GM12878 (cell line): ENCODE measurements around the gene ARMC9. TPM values are rescaled to one million over a fixed set of nuclear protein-coding genes. Genes with fewer than 3 reads are reported as not detected.
A peak's percentile ranks its signal among the peaks of the same experiment; 100 is the strongest.

Experiments used
- ATAC-seq: fragments of 200-7000 bp; cut with Tn5 transposase; 3 replicates; pipeline ENCODE4 v1.9.1; 2020; ENCODE audit warnings: mild to moderate bottlenecking, moderate library complexity
- BruUV-seq: library from RNA; stranded (reverse); fragments of 400-500 nt; replicated peaks from 2 replicates; lab custom pipeline; 2021; lab: Mats Ljungman, UMichigan
- CTCF ChIA-PET: fragments of 300-600 bp; sonication (Branson Sonifier 250); formaldehyde crosslinking; extraction: SDS; loops from one replicate; lab custom pipeline; 2021; ENCODE audit warnings: inconsistent platforms; lab: Yijun Ruan, JAX
- POLR2A ChIA-PET: fragments of 350-600 bp; formaldehyde crosslinking; extraction: SDS; loops from one replicate; lab custom pipeline; 2021; ENCODE audit warnings: inconsistent platforms; lab: Charles Lee
- RAD21 ChIA-PET: fragments of 300-600 bp; sonication (Branson Sonifier 250); formaldehyde crosslinking; loops from one replicate; lab custom pipeline; 2023; ENCODE audit warnings: antibody characterized with exemption; ENCODE audit not compliant: unreplicated experiment; lab: Charles Lee
- SMC1A ChIA-PET: fragments of 300-600 bp; sonication (Branson Sonifier 250); formaldehyde crosslinking; loops from one replicate; lab custom pipeline; 2023; ENCODE audit not compliant: unreplicated experiment, uncharacterized antibody; lab: Charles Lee
- DNase-seq: peaks from one replicate; pipeline ENCODE4 v3.0.0-alpha.2; 2011; ENCODE audit warnings: low read depth, low spot score
- FAIRE-seq: peaks from 3 replicates; lab custom pipeline; 2011; peaks lifted over from hg19 to GRCh38; lab: Jason Lieb, UNC
- H2AFZ ChIP-seq: 2 replicates; pipeline ENCODE4 v1.6.0; 2011; ENCODE audit warnings: low read depth, low read length, control low read depth; ENCODE audit not compliant: control insufficient read depth
- H3K27ac ChIP-seq: 2 replicates; pipeline ENCODE4 v1.5.1; 2011; ENCODE audit warnings: control low read depth; ENCODE audit not compliant: control insufficient read depth, insufficient read depth
- H3K27me3 ChIP-seq, 2 experiments: replicated peaks in 1 of 2; 2 replicates each; pipeline versions ENCODE4 v1.6.0 to v1.6.1; 2011; ENCODE audit warnings: low read length in 1 of 2; ENCODE audit not compliant: control insufficient read depth in 2 of 2, insufficient read depth in 2 of 2
- H3K36me3 ChIP-seq, 2 experiments: 2 replicates each; pipeline ENCODE4 v1.5.1; 2011; ENCODE audit warnings: low read length in 1 of 2; ENCODE audit not compliant: control insufficient read depth in 2 of 2, insufficient read depth in 2 of 2
- H3K4me1 ChIP-seq: 2 replicates; pipeline ENCODE4 v1.6.1; 2011; ENCODE audit warnings: mild to moderate bottlenecking, low read length, moderate library complexity, mixed read lengths; ENCODE audit not compliant: control insufficient read depth, insufficient read depth
- H3K4me2 ChIP-seq: 2 replicates; pipeline ENCODE4 v1.6.0; 2011; ENCODE audit warnings: control low read depth; ENCODE audit not compliant: control insufficient read depth, insufficient read depth
- H3K4me3 ChIP-seq: fragments of 200-600 bp; sonication (generic); 2 replicates; pipeline ENCODE4 v1.5.1; 2016
- H3K79me2 ChIP-seq: 2 replicates; pipeline ENCODE4 v1.6.0; 2011; ENCODE audit warnings: low read length; ENCODE audit not compliant: control insufficient read depth, insufficient read depth
- H3K9ac ChIP-seq: 2 replicates; pipeline ENCODE4 v1.8.0; 2011; ENCODE audit warnings: low read length, control low read depth, mixed read lengths; ENCODE audit not compliant: control insufficient read depth, insufficient read depth
- H3K9me3 ChIP-seq: replicated peaks from 3 replicates; pipeline ENCODE4 v1.5.1; 2011; ENCODE audit warnings: mild to moderate bottlenecking, low read length; ENCODE audit not compliant: control insufficient read depth, insufficient read depth
- H4K20me1 ChIP-seq: 2 replicates; pipeline ENCODE4 v1.6.0; 2011; ENCODE audit not compliant: control insufficient read depth, insufficient read depth
- CREM ChIP-seq: IDR thresholded peaks from 2 replicates; pipeline ENCODE4 v1.6.1; 2014; ENCODE audit warnings: antibody characterized with exemption, low read depth
- CTCF ChIP-seq, 3 experiments: IDR thresholded peaks in 2 of 3; conservative IDR thresholded peaks in 1 of 3; 2 replicates each; pipeline ENCODE4 v1.5.1; 2011; ENCODE audit warnings: low read depth in 3 of 3, low read length in 3 of 3, mild to moderate bottlenecking in 3 of 3, control low read depth in 2 of 3, moderate library complexity in 2 of 3, inconsistent platforms in 1 of 3, mixed read lengths in 1 of 3; ENCODE audit not compliant: control insufficient read depth in 2 of 3, insufficient read depth in 1 of 3; ENCODE audit errors: extremely low read depth in 1 of 3
- JUND ChIP-seq: IDR thresholded peaks from 2 replicates; pipeline ENCODE4 v1.6.1; 2012; ENCODE audit warnings: low read depth, mild to moderate bottlenecking, low read length, improper control_type of control experiment, moderate library complexity
- MYB ChIP-seq: fragments of 150-350 bp; IDR thresholded peaks from 2 replicates; pipeline ENCODE4 v1.6.1; 2014; ENCODE audit warnings: mild to moderate bottlenecking, low read depth, low read length, borderline replicate concordance
- NBN ChIP-seq: fragments of 450-650 bp; IDR thresholded peaks from 2 replicates; pipeline ENCODE4 v1.6.1; 2016
- NR2C1 ChIP-seq: fragments of 450-650 bp; IDR thresholded peaks from 2 replicates; pipeline ENCODE4 v1.6.1; 2017; ENCODE audit warnings: antibody characterized with exemption, mild to moderate bottlenecking, moderate library complexity
- PAX8 ChIP-seq: fragments of 450-650 bp; IDR thresholded peaks from 2 replicates; pipeline ENCODE4 v1.6.1; 2017; ENCODE audit warnings: mild to moderate bottlenecking, moderate library complexity
- SIX5 ChIP-seq: IDR thresholded peaks from 2 replicates; pipeline ENCODE4 v1.6.1; 2011; ENCODE audit warnings: mild to moderate bottlenecking, low read depth, low read length, moderate library complexity; ENCODE audit not compliant: severe bottlenecking
- SREBF1 ChIP-seq: IDR thresholded peaks from 2 replicates; pipeline ENCODE4 v1.6.1; 2012; ENCODE audit warnings: mild to moderate bottlenecking, low read length
- TAF1 ChIP-seq: IDR thresholded peaks from 2 replicates; pipeline ENCODE4 v1.6.1; 2011; ENCODE audit warnings: mild to moderate bottlenecking, low read depth, low read length, borderline replicate concordance
- WGBS: methylation state at CpG from one replicate; pipeline ENCODE4 v1.1.6; 2016; ENCODE audit warnings: low lambda C conversion rate; ENCODE audit not compliant: insufficient replicate concordance, insufficient coverage; ENCODE audit errors: missing lambda C conversion rate; 5-methylcytosine and 5-hydroxymethylcytosine counted together
- in situ Hi-C: fragments of 300-500 bp; cut with MboI; formaldehyde crosslinking; loops from 9 replicates; pipeline ENCODE4 v1.14.3; 2018; ENCODE audit warnings: mixed read lengths
- intact Hi-C: fragments of 100-400 bp; cut with micrococcal nuclease; formaldehyde crosslinking; loops from one replicate; pipeline ENCODE4 v1.14.2; 2022; ENCODE audit not compliant: unreplicated experiment
- polyA plus RNA-seq, 11 experiments: library from polyadenylated mRNA; depleted of rRNA in 4 of 11; unstranded in 6 of 11; stranded (reverse) in 5 of 11; fragments of >200 nt; fragmentation: Nextera tagmentation in 4 of 11; fragmentation: Illumina TruSeq in 1 of 11; extraction: Ambion mirVana in 4 of 11; extraction: Trizol in 1 of 11; gene quantifications; 1 replicate in 1 of 11; 2 replicates in 10 of 11; pipeline versions ENCODE4 v1.2.1 to v1.2.3, GENCODE V29; 2011 to 2016; ENCODE audit warnings: inconsistent platforms in 2 of 11, missing spikeins in 2 of 11, low read depth in 1 of 11
- total RNA-seq, 4 experiments: library from RNA; depleted of rRNA in 3 of 4; stranded (reverse); fragments of >200 nt in 3 of 4; fragmentation: Illumina TruSeq in 1 of 4; extraction: Trizol in 1 of 4; gene quantifications; 2 replicates each; pipeline versions ENCODE4 v1.2.1 to v1.2.3, GENCODE V29; 2013 to 2021
- TF ChIP-seq, protein P1 (sequence below): IDR thresholded peaks from 2 replicates; pipeline ENCODE4 v1.6.1; 2012; ENCODE audit warnings: low read length, inconsistent platforms
- TF ChIP-seq, protein P2 (sequence below): IDR thresholded peaks from 2 replicates; pipeline ENCODE4 v1.6.1; 2011; ENCODE audit warnings: borderline replicate concordance, low read depth, mild to moderate bottlenecking, moderate library complexity, mixed read lengths, low read length; ENCODE audit not compliant: insufficient read depth; ENCODE audit errors: extremely low read length

Gene ARMC9
- total and polyA plus RNA-seq, 10 of the 15 experiments (the other 5 are each of a cell fraction or from before 2014, with no cell fraction given) = 3.8 to 21.8 (median 10.4) TPM

DNA sequence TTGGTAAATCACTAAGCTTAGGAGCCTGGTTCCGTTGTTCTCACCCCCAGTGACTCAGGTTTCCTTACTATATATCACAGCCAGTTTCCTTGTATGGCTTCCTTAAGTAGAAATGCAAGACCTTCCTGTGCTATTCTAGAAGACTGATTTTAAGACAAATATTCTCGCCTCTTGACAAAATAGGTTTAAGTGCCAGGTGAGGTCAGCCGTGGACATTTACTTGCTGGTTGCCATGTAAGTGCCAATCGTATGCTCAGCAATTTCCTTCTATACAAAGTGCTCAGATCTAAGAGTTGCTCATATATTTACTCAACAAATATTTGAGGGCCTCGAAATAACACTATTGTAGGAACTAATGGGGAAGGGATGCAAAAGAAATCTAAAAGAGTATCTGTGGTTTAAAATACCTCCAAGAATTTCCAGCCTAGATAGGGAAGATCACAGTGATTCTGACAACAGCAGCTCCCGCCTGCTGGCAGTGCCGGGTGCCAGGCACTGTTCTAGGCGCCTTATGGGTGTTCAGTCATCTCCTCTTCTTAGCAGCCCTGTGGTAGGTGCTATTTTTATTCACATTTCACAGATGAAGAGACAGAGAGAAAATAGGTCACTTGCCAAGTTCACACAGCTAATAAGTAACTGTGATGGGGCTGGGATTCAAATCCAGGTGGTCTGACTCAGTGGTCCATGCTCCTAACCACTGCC is 101.7 kb downstream of the ARMC9 start:
- POLR2A ChIA-PET = no interaction called here
- RAD21 ChIA-PET = interaction anchor here (0.7 to 2.0 kb wide), 4 partner anchors 23 to 196 kb away, joined by 3 to 5 read pairs (median 3); no protein-coding TSS in a partner anchor
- SMC1A ChIA-PET = interaction anchor here (0.8 to 6.9 kb wide), 13 partner anchors 11 to 197 kb away, joined by 3 to 43 read pairs (median 5); partner anchors contain the start of gene B3GNT7
- FAIRE-seq (no peak), ATAC-seq (peak; percentile 61), DNase-seq (peak; percentile 27)
- 78% methylated on average over 8 of the region's 8 CpGs for WGBS
- Histone ChIP-seq H3K4me2 (peak overlapping the region; percentile 11), H3K27ac (peak overlapping the region; percentile 53), H3K79me2 (no peaks in the 10 kb centered on the region), H3K9me3 (no peaks in the 10 kb centered on the region), H3K9ac (no peak overlapping the region; the same call in 1 of the 2 replicates), H3K27me3 (no peaks in the 10 kb centered on the region), H2AFZ (no peak overlapping the region), H3K4me3 (no peak overlapping the region), H3K4me1 (peaks cover 32% of the 10 kb centered on the region), H3K36me3 (no peaks in the 10 kb centered on the region), H4K20me1 (no peaks in the 10 kb centered on the region)
- BruUV-seq = no TSS peak
- in situ Hi-C loops (loop anchor here (5.0 kb wide), 1 partner anchor 92 kb away; no protein-coding TSS in a partner anchor), intact Hi-C loops (no loop called here)
- TF ChIP-seq CTCF (IDR thresholded peaks at IDR 0.05 in 2 of 3, conservative IDR thresholded peaks at IDR 0.05 in 1 of 3; ENCODE audit: control insufficient read depth in 2 of 3, extremely low read depth in 1 of 3, insufficient read depth in 1 of 3, low read depth in 3 of 3, low read length in 3 of 3) (no peak), PAX8 (no peak), JUND (no peak), SIX5 (no peak), NBN (no peak), SREBF1 (no peak), CREM (no peak), NR2C1 (no peak), TAF1 (no peak), MYB (no peak)
- TF ChIP-seq, protein P1, sequence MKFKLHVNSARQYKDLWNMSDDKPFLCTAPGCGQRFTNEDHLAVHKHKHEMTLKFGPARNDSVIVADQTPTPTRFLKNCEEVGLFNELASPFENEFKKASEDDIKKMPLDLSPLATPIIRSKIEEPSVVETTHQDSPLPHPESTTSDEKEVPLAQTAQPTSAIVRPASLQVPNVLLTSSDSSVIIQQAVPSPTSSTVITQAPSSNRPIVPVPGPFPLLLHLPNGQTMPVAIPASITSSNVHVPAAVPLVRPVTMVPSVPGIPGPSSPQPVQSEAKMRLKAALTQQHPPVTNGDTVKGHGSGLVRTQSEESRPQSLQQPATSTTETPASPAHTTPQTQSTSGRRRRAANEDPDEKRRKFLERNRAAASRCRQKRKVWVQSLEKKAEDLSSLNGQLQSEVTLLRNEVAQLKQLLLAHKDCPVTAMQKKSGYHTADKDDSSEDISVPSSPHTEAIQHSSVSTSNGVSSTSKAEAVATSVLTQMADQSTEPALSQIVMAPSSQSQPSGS = no peak
- TF ChIP-seq, protein P2, sequence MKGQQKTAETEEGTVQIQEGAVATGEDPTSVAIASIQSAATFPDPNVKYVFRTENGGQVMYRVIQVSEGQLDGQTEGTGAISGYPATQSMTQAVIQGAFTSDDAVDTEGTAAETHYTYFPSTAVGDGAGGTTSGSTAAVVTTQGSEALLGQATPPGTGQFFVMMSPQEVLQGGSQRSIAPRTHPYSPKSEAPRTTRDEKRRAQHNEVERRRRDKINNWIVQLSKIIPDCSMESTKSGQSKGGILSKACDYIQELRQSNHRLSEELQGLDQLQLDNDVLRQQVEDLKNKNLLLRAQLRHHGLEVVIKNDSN = no peak
- CTCF ChIA-PET = interaction anchor here (0.5 to 7.5 kb wide), 13 partner anchors 10 to 197 kb away, joined by 3 to 82 read pairs (median 5); partner anchors contain the start of gene B3GNT7
